Effector CD8-positive, alpha-beta T cell (primary cell): ENCODE results near the gene SLC39A3.
"Not testable (repeated sequence)": the region's sequence is repeated elsewhere in the genome, so short reads cannot be mapped to it uniquely, and the experiment has no call there.

Experiments used
- DNase-seq: peaks from one replicate; lab custom pipeline; 2025; lab: John Stamatoyannopoulos, UW

Gene SLC39A3

GRCh38 chr19:2722541-2723344 lies 17.1 kb downstream of the SLC39A3 start:
- no peak for DNase-seq

GRCh38 chr19:2721570-2722540 lies 18.0 kb downstream of the SLC39A3 start:
- no peak for DNase-seq

- DNase-seq, result no peak
Measured at GRCh38 chr19:2720777-2721569, 18.8 kb downstream of the SLC39A3 start, which contains the start of gene DIRAS1. Gene DIRAS1 (minus strand): TSS chr19:2721372. CDS start chr19:2717806, 3,566 bp downstream.

GRCh38 chr19:2719920-2720776 lies 19.7 kb downstream of the SLC39A3 start:
- DNase-seq, result no peak

- no peak for DNase-seq
Measured at GRCh38 chr19:2719232-2719735, 20.5 kb downstream of the SLC39A3 start.

GRCh38 chr19:2717638-2718541 lies 21.9 kb downstream of the SLC39A3 start:
- DNase-seq, result no peak

GRCh38 chr19:2716722-2717637 lies 22.8 kb downstream of the SLC39A3 start:
- no peak for DNase-seq

- no peak for DNase-seq
Measured at GRCh38 chr19:2716275-2716650, 23.6 kb downstream of the SLC39A3 start.

- no peak for DNase-seq
Measured at GRCh38 chr19:2715470-2716274, 24.1 kb downstream of the SLC39A3 start.

- DNase-seq, result no peak
Measured at GRCh38 chr19:2714531-2715269, 25.1 kb downstream of the SLC39A3 start.

- not testable (repeated sequence) for DNase-seq
Measured at GRCh38 chr19:2714102-2714501, 25.7 kb downstream of the SLC39A3 start.

GRCh38 chr19:2713170-2713569 lies 26.6 kb downstream of the SLC39A3 start:
- DNase-seq, result not testable (repeated sequence)

GRCh38 chr19:2711875-2712205 lies 28.0 kb downstream of the SLC39A3 start:
- no peak for DNase-seq

GRCh38 chr19:2711172-2711874 lies 28.5 kb downstream of the SLC39A3 start:
- no peak for DNase-seq

GRCh38 chr19:2706251-2706650 lies 33.6 kb downstream of the SLC39A3 start:
- no peak for DNase-seq

GRCh38 chr19:2703691-2704216 lies 36.1 kb downstream of the SLC39A3 start:
- DNase-seq, result no peak
